Measurements from ENCODE around the gene SRRM2. TPM values are rescaled to one million over a fixed set of nuclear protein-coding genes. Genes with fewer than 3 reads are reported as not detected.

SRRM2 gene
- polyA plus RNA-seq, 3 donors = 19.0 to 1,186 (median 31.8) TPM

- Histone ChIP-seq H3K4me2 (replicated peaks; ENCODE audit: extremely low read depth, low read length, poor library complexity, severe bottlenecking) (no peak overlapping the region), H3K9me3 (replicated peaks in 1 of 2; ENCODE audit: control insufficient read depth in 1 of 2, insufficient read depth in 1 of 2, low read length in 2 of 2) (no peaks in the 10 kb centered on the region), H3K4me3 (replicated peaks in 1 of 3; ENCODE audit: low read depth in 2 of 3, low read length in 3 of 3) (no peak overlapping the region), H3K4me1 (ENCODE audit: control insufficient read depth in 1 of 2, insufficient read depth in 2 of 2, low read length in 2 of 2) (no peaks in the 10 kb centered on the region), H3K27ac (ENCODE audit: low read depth in 1 of 2, low read length in 2 of 2) (no peak overlapping the region), H3K36me3 (replicated peaks in 1 of 2; ENCODE audit: control insufficient read depth in 1 of 2, insufficient read depth in 2 of 2, low read length in 2 of 2) (peaks cover 100% of the 10 kb centered on the region in 2 donors), H3K79me2 (ENCODE audit: insufficient read depth, low read length) (peaks cover 71% of the 10 kb centered on the region), H3K27me3 (ENCODE audit: control insufficient read depth in 2 of 2, insufficient read depth in 2 of 2, low read length in 2 of 2) (no peaks in the 10 kb centered on the region), H4K20me1 (ENCODE audit: insufficient read depth, low read length) (peaks cover 100% of the 10 kb centered on the region), H2AFZ (ENCODE audit: insufficient read depth, low read depth, low read length, poor library complexity, severe bottlenecking) (no peak overlapping the region), H3K9ac (ENCODE audit: insufficient read depth, low read length, poor library complexity, severe bottlenecking) (no peak overlapping the region)
- intact Hi-C loops (cut with micrococcal nuclease) = no loop called here
- DNase-seq = no peak
- TF ChIP-seq CTCF (IDR thresholded peaks at IDR 0.05) = no peak
- no peaks in the 10 kb centered on the region for H3K9me3 Mint-ChIP-seq
- WGBS (ENCODE audit: insufficient coverage) = 97% methylated on average over 44 of the region's 44 CpGs
- H3K4me1 Mint-ChIP-seq = no peaks in the 10 kb centered on the region
- peak overlapping the region in 2 of 7 donors; percentile 12 to 43 for H3K27ac Mint-ChIP-seq
- no peak overlapping the region for H3K4me3 Mint-ChIP-seq
- peaks cover 95 to 100% of the 10 kb centered on the region in 2 donors for H3K36me3 Mint-ChIP-seq
- H3K27me3 Mint-ChIP-seq (ENCODE audit: low read depth in 3 of 3) = peaks cover 0 to 4% (median 0%) of the 10 kb centered on the region in 3 donors
Observed at GRCh38 chr16:2766430-2767139, 14.1 kb downstream of the SRRM2 start.

DNA sequence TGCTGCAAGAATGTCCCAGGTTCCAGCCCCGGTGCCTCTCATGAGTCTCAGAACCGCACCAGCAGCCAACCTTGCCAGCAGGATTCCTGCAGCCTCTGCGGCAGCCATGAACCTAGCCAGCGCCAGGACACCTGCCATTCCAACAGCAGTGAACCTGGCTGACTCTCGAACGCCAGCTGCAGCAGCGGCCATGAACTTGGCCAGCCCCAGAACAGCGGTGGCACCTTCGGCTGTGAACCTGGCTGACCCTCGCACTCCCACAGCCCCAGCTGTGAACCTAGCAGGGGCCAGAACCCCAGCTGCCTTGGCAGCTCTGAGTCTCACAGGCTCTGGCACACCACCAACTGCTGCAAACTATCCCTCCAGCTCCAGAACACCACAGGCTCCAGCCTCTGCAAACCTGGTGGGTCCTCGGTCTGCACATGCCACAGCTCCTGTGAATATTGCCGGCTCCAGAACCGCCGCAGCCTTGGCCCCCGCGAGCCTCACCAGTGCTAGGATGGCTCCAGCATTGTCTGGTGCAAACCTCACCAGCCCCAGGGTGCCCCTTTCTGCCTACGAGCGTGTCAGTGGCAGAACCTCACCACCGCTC, 14.8 kb downstream of the SRRM2 start:
- no peak overlapping the region for H3K4me3 ChIP-seq (replicated peaks in 1 of 3; ENCODE audit: low read depth in 2 of 3, low read length in 3 of 3)
- intact Hi-C loops (cut with micrococcal nuclease) = no loop called here
- no peaks in the 10 kb centered on the region for H3K9me3 ChIP-seq (replicated peaks in 1 of 2; ENCODE audit: control insufficient read depth in 1 of 2, insufficient read depth in 1 of 2, low read length in 2 of 2)
- Mint-ChIP-seq H3K27ac (no peak overlapping the region), H3K4me3 (no peak overlapping the region), H3K4me1 (peaks cover 2% of the 10 kb centered on the region), H3K36me3 (peaks cover 94 to 100% of the 10 kb centered on the region in 2 donors), H3K9me3 (peaks cover 0 to under 1% (median 0%) of the 10 kb centered on the region in 7 donors), H3K27me3 (ENCODE audit: low read depth in 3 of 3) (peaks cover 0 to 4% (median 0%) of the 10 kb centered on the region in 3 donors)
- H4K20me1 ChIP-seq (ENCODE audit: insufficient read depth, low read length) = peaks cover 100% of the 10 kb centered on the region
- no peak overlapping the region for H3K9ac ChIP-seq (ENCODE audit: insufficient read depth, low read length, poor library complexity, severe bottlenecking)
- H3K4me2 ChIP-seq (replicated peaks; ENCODE audit: extremely low read depth, low read length, poor library complexity, severe bottlenecking) = no peak overlapping the region
- H3K27ac ChIP-seq (ENCODE audit: low read depth in 1 of 2, low read length in 2 of 2) = no peak overlapping the region
- H3K36me3 ChIP-seq (replicated peaks in 1 of 2; ENCODE audit: control insufficient read depth in 1 of 2, insufficient read depth in 2 of 2, low read length in 2 of 2) = peaks cover 100% of the 10 kb centered on the region in 2 donors
- H3K4me1 ChIP-seq (ENCODE audit: control insufficient read depth in 1 of 2, insufficient read depth in 2 of 2, low read length in 2 of 2) = no peaks in the 10 kb centered on the region
- no peaks in the 10 kb centered on the region for H3K27me3 ChIP-seq (ENCODE audit: control insufficient read depth in 2 of 2, insufficient read depth in 2 of 2, low read length in 2 of 2)
- no peak overlapping the region for H2AFZ ChIP-seq (ENCODE audit: insufficient read depth, low read depth, low read length, poor library complexity, severe bottlenecking)
- TF ChIP-seq CTCF (IDR thresholded peaks at IDR 0.05) = no peak
- no peak for DNase-seq
- H3K79me2 ChIP-seq (ENCODE audit: insufficient read depth, low read length) = peaks cover 66% of the 10 kb centered on the region
- WGBS (ENCODE audit: insufficient coverage) = 99% methylated on average over 18 of the region's 19 CpGs

All from CD14-positive monocyte (primary cell).